GM12878 (cell line): ENCODE results near the gene THBD. TPM values are rescaled to one million over a fixed set of nuclear protein-coding genes. Genes with fewer than 3 reads are reported as not detected.

Experiments used
- ATAC-seq: fragments of 200-7000 bp; cut with Tn5 transposase; 3 replicates; pipeline ENCODE4 v1.9.1; 2020; ENCODE audit warnings: mild to moderate bottlenecking, moderate library complexity
- BruUV-seq: library from RNA; stranded (reverse); fragments of 400-500 nt; replicated peaks from 2 replicates; lab custom pipeline; 2021; lab: Mats Ljungman, UMichigan
- CTCF ChIA-PET: fragments of 300-600 bp; sonication (Branson Sonifier 250); formaldehyde crosslinking; extraction: SDS; loops from one replicate; lab custom pipeline; 2021; ENCODE audit warnings: inconsistent platforms; lab: Yijun Ruan, JAX
- POLR2A ChIA-PET: fragments of 350-600 bp; formaldehyde crosslinking; extraction: SDS; loops from one replicate; lab custom pipeline; 2021; ENCODE audit warnings: inconsistent platforms; lab: Charles Lee
- RAD21 ChIA-PET: fragments of 300-600 bp; sonication (Branson Sonifier 250); formaldehyde crosslinking; loops from one replicate; lab custom pipeline; 2023; ENCODE audit warnings: antibody characterized with exemption; ENCODE audit not compliant: unreplicated experiment; lab: Charles Lee
- SMC1A ChIA-PET: fragments of 300-600 bp; sonication (Branson Sonifier 250); formaldehyde crosslinking; loops from one replicate; lab custom pipeline; 2023; ENCODE audit not compliant: unreplicated experiment, uncharacterized antibody; lab: Charles Lee
- DNase-seq: peaks from one replicate; pipeline ENCODE4 v3.0.0-alpha.2; 2011; ENCODE audit warnings: low read depth, low spot score
- FAIRE-seq: peaks from 3 replicates; lab custom pipeline; 2011; peaks lifted over from hg19 to GRCh38; lab: Jason Lieb, UNC
- H2AFZ ChIP-seq: 2 replicates; pipeline ENCODE4 v1.6.0; 2011; ENCODE audit warnings: low read depth, low read length, control low read depth; ENCODE audit not compliant: control insufficient read depth
- H3K27ac ChIP-seq: 2 replicates; pipeline ENCODE4 v1.5.1; 2011; ENCODE audit warnings: control low read depth; ENCODE audit not compliant: control insufficient read depth, insufficient read depth
- H3K27me3 ChIP-seq, 2 experiments: replicated peaks in 1 of 2; 2 replicates each; pipeline versions ENCODE4 v1.6.0 to v1.6.1; 2011; ENCODE audit warnings: low read length in 1 of 2; ENCODE audit not compliant: control insufficient read depth in 2 of 2, insufficient read depth in 2 of 2
- H3K36me3 ChIP-seq, 2 experiments: 2 replicates each; pipeline ENCODE4 v1.5.1; 2011; ENCODE audit warnings: low read length in 1 of 2; ENCODE audit not compliant: control insufficient read depth in 2 of 2, insufficient read depth in 2 of 2
- H3K4me1 ChIP-seq: 2 replicates; pipeline ENCODE4 v1.6.1; 2011; ENCODE audit warnings: mild to moderate bottlenecking, low read length, moderate library complexity, mixed read lengths; ENCODE audit not compliant: control insufficient read depth, insufficient read depth
- H3K4me2 ChIP-seq: 2 replicates; pipeline ENCODE4 v1.6.0; 2011; ENCODE audit warnings: control low read depth; ENCODE audit not compliant: control insufficient read depth, insufficient read depth
- H3K4me3 ChIP-seq: fragments of 200-600 bp; sonication (generic); 2 replicates; pipeline ENCODE4 v1.5.1; 2016
- H3K79me2 ChIP-seq: 2 replicates; pipeline ENCODE4 v1.6.0; 2011; ENCODE audit warnings: low read length; ENCODE audit not compliant: control insufficient read depth, insufficient read depth
- H3K9ac ChIP-seq: 2 replicates; pipeline ENCODE4 v1.8.0; 2011; ENCODE audit warnings: low read length, control low read depth, mixed read lengths; ENCODE audit not compliant: control insufficient read depth, insufficient read depth
- H3K9me3 ChIP-seq: replicated peaks from 3 replicates; pipeline ENCODE4 v1.5.1; 2011; ENCODE audit warnings: mild to moderate bottlenecking, low read length; ENCODE audit not compliant: control insufficient read depth, insufficient read depth
- H4K20me1 ChIP-seq: 2 replicates; pipeline ENCODE4 v1.6.0; 2011; ENCODE audit not compliant: control insufficient read depth, insufficient read depth
- E4F1 ChIP-seq: fragments of 450-650 bp; IDR thresholded peaks from 2 replicates; pipeline ENCODE4 v1.6.1; 2018; ENCODE audit warnings: borderline replicate concordance, mild to moderate bottlenecking; ENCODE audit not compliant: partially characterized antibody
- EP300 ChIP-seq, 2 experiments: fragments of 150-350 bp in 1 of 2; IDR thresholded peaks; 2 replicates each; pipeline ENCODE4 v1.6.1; 2011 to 2012; ENCODE audit warnings: low read depth in 2 of 2, low read length in 2 of 2, borderline replicate concordance in 1 of 2, improper control_type of control experiment in 1 of 2, inconsistent platforms in 1 of 2; ENCODE audit not compliant: control insufficient read depth in 1 of 2
- ETV6 ChIP-seq, 2 experiments: fragments of 450-650 bp in 1 of 2; IDR thresholded peaks in 1 of 2; conservative IDR thresholded peaks in 1 of 2; 2 replicates each; pipeline ENCODE4 v1.6.1; 2014; ENCODE audit warnings: antibody characterized with exemption in 1 of 2, borderline replicate concordance in 1 of 2, low read depth in 1 of 2, mild to moderate bottlenecking in 1 of 2, moderate library complexity in 1 of 2
- GABPA ChIP-seq: IDR thresholded peaks from 2 replicates; pipeline ENCODE4 v1.6.1; 2014; ENCODE audit warnings: antibody characterized with exemption, low read depth, mild to moderate bottlenecking, inconsistent platforms
- WGBS: methylation state at CpG from one replicate; pipeline ENCODE4 v1.1.6; 2016; ENCODE audit warnings: low lambda C conversion rate; ENCODE audit not compliant: insufficient replicate concordance, insufficient coverage; ENCODE audit errors: missing lambda C conversion rate; 5-methylcytosine and 5-hydroxymethylcytosine counted together
- in situ Hi-C: fragments of 300-500 bp; cut with MboI; formaldehyde crosslinking; loops from 9 replicates; pipeline ENCODE4 v1.14.3; 2018; ENCODE audit warnings: mixed read lengths
- intact Hi-C: fragments of 100-400 bp; cut with micrococcal nuclease; formaldehyde crosslinking; loops from one replicate; pipeline ENCODE4 v1.14.2; 2022; ENCODE audit not compliant: unreplicated experiment
- polyA plus RNA-seq, 11 experiments: library from polyadenylated mRNA; depleted of rRNA in 4 of 11; unstranded in 6 of 11; stranded (reverse) in 5 of 11; fragments of >200 nt; fragmentation: Nextera tagmentation in 4 of 11; fragmentation: Illumina TruSeq in 1 of 11; extraction: Ambion mirVana in 4 of 11; extraction: Trizol in 1 of 11; gene quantifications; 1 replicate in 1 of 11; 2 replicates in 10 of 11; pipeline versions ENCODE4 v1.2.1 to v1.2.3, GENCODE V29; 2011 to 2016; ENCODE audit warnings: inconsistent platforms in 2 of 11, missing spikeins in 2 of 11, low read depth in 1 of 11
- total RNA-seq, 4 experiments: library from RNA; depleted of rRNA in 3 of 4; stranded (reverse); fragments of >200 nt in 3 of 4; fragmentation: Illumina TruSeq in 1 of 4; extraction: Trizol in 1 of 4; gene quantifications; 2 replicates each; pipeline versions ENCODE4 v1.2.1 to v1.2.3, GENCODE V29; 2013 to 2021
- TF ChIP-seq, protein P1 (sequence below): IDR thresholded peaks from 2 replicates; pipeline ENCODE4 v1.6.1; 2011; ENCODE audit warnings: mild to moderate bottlenecking, low read depth, low read length, moderate library complexity; ENCODE audit not compliant: insufficient replicate concordance
- TF ChIP-seq, protein P2 (sequence below): IDR thresholded peaks from 2 replicates; pipeline ENCODE4 v1.6.1; 2011; ENCODE audit warnings: borderline replicate concordance, low read depth, mild to moderate bottlenecking, moderate library complexity, low read length; ENCODE audit not compliant: insufficient read depth, poor library complexity, severe bottlenecking
- TF ChIP-seq, protein P3 (sequence below): fragments of 450-650 bp; IDR thresholded peaks from 2 replicates; pipeline ENCODE4 v1.6.1; 2016; ENCODE audit warnings: mild to moderate bottlenecking

The THBD gene
- total and polyA plus RNA-seq, 10 of the 15 experiments (the other 5 are each of a cell fraction or from before 2014, with no cell fraction given) = not detected

DNA sequence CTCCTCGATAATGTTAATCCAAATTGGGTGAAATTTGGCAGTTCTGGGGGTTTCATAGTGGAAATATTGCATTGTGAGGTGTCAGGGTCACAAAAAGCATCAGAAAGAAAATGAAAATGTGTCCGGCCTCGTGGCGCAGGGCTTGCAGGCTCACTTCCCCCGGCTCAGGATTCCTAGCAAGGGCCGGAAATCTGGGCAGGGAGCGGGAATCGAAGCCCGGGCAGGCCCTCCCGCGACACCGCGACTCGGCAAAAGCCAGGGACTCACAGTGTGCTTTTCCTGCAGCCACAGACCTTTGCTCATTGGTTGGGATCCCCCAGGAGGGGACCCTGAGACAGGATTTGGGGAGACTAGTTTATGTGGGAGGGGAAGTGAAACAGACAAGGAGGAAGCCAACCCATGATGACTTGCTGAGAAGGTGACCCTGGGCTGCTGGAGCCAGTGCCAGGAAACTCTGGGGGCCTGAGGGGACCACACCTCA is 37.5 kb upstream of the THBD start (continued):
- TF ChIP-seq EP300 (IDR thresholded peaks at IDR 0.05; ENCODE audit: borderline replicate concordance in 1 of 2, control insufficient read depth in 1 of 2, low read depth in 2 of 2, low read length in 2 of 2) (no peak), E4F1 (no peak)

- DNase-seq = no peak
- Histone ChIP-seq H3K79me2 (no peaks in the 10 kb centered on the region), H4K20me1 (no peaks in the 10 kb centered on the region), H3K27me3 (peaks cover 0 to 2% of the 10 kb centered on the region in 2 experiments; a peak in 1 of 4 replicates), H2AFZ (peak within 1 kb of the TSS; percentile 44), H3K4me1 (peaks cover 14% of the 10 kb centered on the region), H3K27ac (peak within 1 kb of the TSS; percentile 13; the same call in 1 of the 2 replicates), H3K36me3 (no peaks in the 10 kb centered on the region), H3K9me3 (no peaks in the 10 kb centered on the region), H3K4me2 (peak within 1 kb of the TSS; percentile 33; the same call in 1 of the 2 replicates), H3K9ac (no peak within 1 kb of the TSS), H3K4me3 (no peak within 1 kb of the TSS)
- intact Hi-C loops (no loop called here), in situ Hi-C loops (no loop called here)
- RAD21 ChIA-PET = interaction anchor here (1.0 to 2.6 kb wide), 9 partner anchors 10 to 394 kb away, joined by 3 to 9 read pairs (median 3); no protein-coding TSS in a partner anchor
- FAIRE-seq = no peak
- no TSS peak for BruUV-seq
- SMC1A ChIA-PET = interaction anchor here (0.8 to 2.4 kb wide), 14 partner anchors 16 to 323 kb away, joined by 3 to 10 read pairs (median 4); no protein-coding TSS in a partner anchor
- WGBS = 25% methylated on average over 28 of the region's 28 CpGs
- peak; percentile 70 for ATAC-seq
- POLR2A ChIA-PET = interaction anchor here (0.8 to 1.4 kb wide), 5 partner anchors 24 to 264 kb away, joined by 3 to 5 read pairs (median 3); no protein-coding TSS in a partner anchor
- CTCF ChIA-PET = interaction anchor here (0.9 to 2.0 kb wide), 7 partner anchors 25 to 149 kb away, joined by 3 to 6 read pairs (median 5); no protein-coding TSS in a partner anchor
- TF ChIP-seq, protein P1, sequence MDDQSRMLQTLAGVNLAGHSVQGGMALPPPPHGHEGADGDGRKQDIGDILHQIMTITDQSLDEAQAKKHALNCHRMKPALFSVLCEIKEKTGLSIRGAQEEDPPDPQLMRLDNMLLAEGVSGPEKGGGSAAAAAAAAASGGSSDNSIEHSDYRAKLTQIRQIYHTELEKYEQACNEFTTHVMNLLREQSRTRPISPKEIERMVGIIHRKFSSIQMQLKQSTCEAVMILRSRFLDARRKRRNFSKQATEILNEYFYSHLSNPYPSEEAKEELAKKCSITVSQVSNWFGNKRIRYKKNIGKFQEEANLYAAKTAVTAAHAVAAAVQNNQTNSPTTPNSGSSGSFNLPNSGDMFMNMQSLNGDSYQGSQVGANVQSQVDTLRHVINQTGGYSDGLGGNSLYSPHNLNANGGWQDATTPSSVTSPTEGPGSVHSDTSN = no peak
- 0 out of 4 replicates have a peak, but pooled peaks of 1 of the 2 experiments have one; percentile 21 for TF ChIP-seq ETV6 (conservative IDR thresholded peaks at IDR 0.05 in 1 of 2, IDR thresholded peaks at IDR 0.05 in 1 of 2; ENCODE audit: borderline replicate concordance in 1 of 2, low read depth in 1 of 2)
- TF ChIP-seq GABPA = no peak
- TF ChIP-seq, protein P2, sequence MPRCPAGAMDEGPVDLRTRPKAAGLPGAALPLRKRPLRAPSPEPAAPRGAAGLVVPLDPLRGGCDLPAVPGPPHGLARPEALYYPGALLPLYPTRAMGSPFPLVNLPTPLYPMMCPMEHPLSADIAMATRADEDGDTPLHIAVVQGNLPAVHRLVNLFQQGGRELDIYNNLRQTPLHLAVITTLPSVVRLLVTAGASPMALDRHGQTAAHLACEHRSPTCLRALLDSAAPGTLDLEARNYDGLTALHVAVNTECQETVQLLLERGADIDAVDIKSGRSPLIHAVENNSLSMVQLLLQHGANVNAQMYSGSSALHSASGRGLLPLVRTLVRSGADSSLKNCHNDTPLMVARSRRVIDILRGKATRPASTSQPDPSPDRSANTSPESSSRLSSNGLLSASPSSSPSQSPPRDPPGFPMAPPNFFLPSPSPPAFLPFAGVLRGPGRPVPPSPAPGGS = no peak
- TF ChIP-seq, protein P3, sequence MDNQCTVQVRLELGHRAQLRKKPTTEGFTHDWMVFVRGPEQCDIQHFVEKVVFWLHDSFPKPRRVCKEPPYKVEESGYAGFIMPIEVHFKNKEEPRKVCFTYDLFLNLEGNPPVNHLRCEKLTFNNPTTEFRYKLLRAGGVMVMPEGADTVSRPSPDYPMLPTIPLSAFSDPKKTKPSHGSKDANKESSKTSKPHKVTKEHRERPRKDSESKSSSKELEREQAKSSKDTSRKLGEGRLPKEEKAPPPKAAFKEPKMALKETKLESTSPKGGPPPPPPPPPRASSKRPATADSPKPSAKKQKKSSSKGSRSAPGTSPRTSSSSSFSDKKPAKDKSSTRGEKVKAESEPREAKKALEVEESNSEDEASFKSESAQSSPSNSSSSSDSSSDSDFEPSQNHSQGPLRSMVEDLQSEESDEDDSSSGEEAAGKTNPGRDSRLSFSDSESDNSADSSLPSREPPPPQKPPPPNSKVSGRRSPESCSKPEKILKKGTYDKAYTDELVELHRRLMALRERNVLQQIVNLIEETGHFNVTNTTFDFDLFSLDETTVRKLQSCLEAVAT = no peak
Observed at GRCh38 chr20:23086056-23086566, 36.6 kb upstream of the THBD start, which contains the start of gene CD93. CD93 (minus strand) TSS chr20:23086324; CDS start chr20:23086192, 132 bp downstream.
